ENCODE data around the gene ADCY4. TPM values are rescaled to one million over a fixed set of nuclear protein-coding genes. Genes with fewer than 3 reads are reported as not detected.

ADCY4 gene
- total and polyA plus RNA-seq, 2 of the 8 experiments (the other 6 are each of a cell fraction or from before 2014, with no cell fraction given), result 0.27 to 0.35 TPM

DNA sequence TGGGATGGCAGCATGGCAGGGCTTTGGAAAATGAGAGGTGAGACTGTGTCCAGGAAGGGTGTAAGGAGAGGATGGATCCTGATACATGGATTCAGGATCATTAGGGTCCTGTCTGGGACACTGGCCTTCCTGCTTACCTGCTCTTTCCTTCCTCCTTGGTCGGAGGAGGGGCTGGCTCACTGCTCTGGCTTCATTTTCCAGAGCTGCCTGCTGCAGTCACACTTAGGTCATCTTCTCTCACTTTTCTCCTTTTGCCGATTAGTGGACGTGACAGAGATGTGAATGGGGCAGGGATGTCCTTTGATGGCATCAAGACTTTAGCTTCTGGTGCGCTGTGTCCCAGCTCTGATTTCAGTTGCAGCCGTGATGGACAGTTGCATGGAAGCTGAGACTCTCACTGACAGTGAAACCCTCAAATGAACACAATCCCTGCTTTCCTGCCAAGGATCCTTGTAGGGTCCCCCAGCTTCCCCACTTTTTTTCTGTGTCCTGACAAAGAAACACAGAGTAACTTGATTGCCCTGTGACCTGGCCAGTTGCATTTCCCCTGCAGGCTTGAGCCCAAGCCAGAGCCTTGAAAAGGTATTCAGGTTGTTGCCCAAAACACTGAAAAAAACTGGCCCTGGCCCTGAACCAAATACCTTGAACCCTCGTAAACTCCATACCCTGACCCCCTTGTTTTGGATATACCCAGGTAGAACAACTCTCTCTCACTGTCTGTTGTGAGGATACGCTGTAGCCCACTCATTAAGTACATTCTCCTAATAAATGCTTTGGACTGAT is 26.3 kb downstream of the ADCY4 start (continued):
- TF ChIP-seq CHD7 (IDR thresholded peaks at IDR 0.05; ENCODE audit: insufficient replicate concordance, low read length), result no peak
- no peak for TF ChIP-seq SP2 (IDR thresholded peaks at IDR 0.05; ENCODE audit: low read length)
- TF ChIP-seq SP1 (IDR thresholded peaks at IDR 0.05; ENCODE audit: low read depth, low read length), result no peak
- no peak for TF ChIP-seq CHD2 (IDR thresholded peaks at IDR 0.05; ENCODE audit: low read length)
- TF ChIP-seq MAFK (IDR thresholded peaks at IDR 0.05; ENCODE audit: low read depth, low read length), result no peak
- TF ChIP-seq POLR2A (IDR thresholded peaks at IDR 0.05; ENCODE audit: control extremely low read depth in 1 of 2, low read depth in 2 of 2, low read length in 2 of 2), result no peak
- TF ChIP-seq EP300 (IDR thresholded peaks at IDR 0.05; ENCODE audit: borderline replicate concordance in 1 of 2, low read depth in 2 of 2, low read length in 2 of 2), result no peak
- no peak for TF ChIP-seq GTF2F1 (IDR thresholded peaks at IDR 0.05; ENCODE audit: borderline replicate concordance, low read depth, low read length)
- no peak for TF ChIP-seq JUN (IDR thresholded peaks at IDR 0.05; ENCODE audit: low read depth, low read length)
- TF ChIP-seq POLR2AphosphoS5 (IDR thresholded peaks at IDR 0.05; ENCODE audit: low read depth, low read length), result no peak
- TF ChIP-seq CEBPB (IDR thresholded peaks at IDR 0.05; ENCODE audit: low read depth, low read length), result no peak
